Measurements from ENCODE around the gene SOX5.

DNA sequence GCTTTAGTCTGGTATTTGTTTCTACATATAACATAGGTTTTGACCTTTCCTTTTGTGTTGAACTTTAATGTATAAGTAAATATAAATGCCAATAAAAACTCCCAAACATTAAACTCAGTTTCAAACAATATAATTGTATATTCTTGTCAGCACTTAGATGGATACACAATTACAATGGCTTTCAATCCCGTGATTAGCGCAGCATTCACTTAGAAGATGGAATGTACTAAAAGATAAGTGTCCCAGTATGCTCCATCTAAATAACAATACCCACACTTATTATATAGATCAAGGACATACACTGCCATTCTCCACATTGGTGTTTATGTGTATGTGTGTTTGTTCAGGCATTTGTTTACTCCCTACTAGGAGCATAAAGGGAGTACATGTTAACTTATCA lies 193.1 kb downstream of the SOX5 start:
- TF ChIP-seq CTCF (IDR thresholded peaks at IDR 0.05), result no peak
- TF ChIP-seq POLR2A (IDR thresholded peaks at IDR 0.05), result no peak

All from right lobe of liver (tissue), 4 donors.